ENCODE results near the gene ESR1.
"Not testable (repeated sequence)": the region's sequence is repeated elsewhere in the genome, so short reads cannot be mapped to it uniquely, and the experiment has no call there.

ESR1 gene

DNA sequence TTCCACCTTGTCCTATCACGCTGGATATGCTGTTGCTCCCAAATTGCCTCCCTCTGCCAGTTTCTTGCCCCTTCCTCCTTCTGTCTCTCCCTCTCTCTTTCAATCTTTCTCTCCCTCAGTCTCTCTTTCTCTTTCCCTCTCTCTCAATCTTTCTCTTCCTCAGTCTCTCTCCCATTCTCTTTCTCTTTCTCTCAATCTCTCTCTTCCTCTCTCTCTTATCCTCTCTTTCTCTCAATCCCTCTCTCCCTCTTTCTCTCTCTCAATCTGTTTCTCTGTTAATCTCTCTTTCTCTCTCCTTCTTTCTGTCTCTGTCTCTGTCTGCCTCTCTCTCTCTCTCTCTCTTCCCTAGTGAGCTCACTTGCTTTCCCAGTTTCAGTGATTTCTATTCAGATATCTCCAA lies 245.8 kb downstream of the ESR1 start:
- Mint-ChIP-seq H3K9me3 (no peaks in the 10 kb centered on the region), H3K27me3 (peaks cover 5% of the 10 kb centered on the region), H3K36me3 (no peaks in the 10 kb centered on the region), H3K27ac (no peak overlapping the region), H3K4me3 (no peak overlapping the region), H3K4me1 (no peaks in the 10 kb centered on the region)
- CTCF ChIA-PET = no interaction called here
- no peak for DNase-seq

DNA sequence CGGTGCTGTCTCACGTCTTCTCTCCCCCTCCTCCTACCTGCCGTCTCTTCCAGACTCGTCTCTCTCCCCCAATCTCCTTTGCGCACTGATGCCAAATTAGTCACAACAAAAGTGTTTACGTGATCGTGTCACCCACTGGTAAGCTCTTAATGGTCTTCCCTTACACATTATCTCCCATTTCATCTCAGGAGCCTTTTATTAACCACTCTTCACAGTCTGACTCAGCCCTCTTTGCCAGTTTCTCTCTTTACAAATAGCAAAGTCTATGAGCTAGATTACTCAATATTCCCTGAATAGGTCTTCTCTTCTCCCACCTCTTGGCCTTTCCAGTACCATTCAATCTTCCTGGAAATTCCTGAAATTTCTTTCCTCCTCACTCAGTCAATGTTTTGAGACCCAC lies 247.0 kb downstream of the ESR1 start:
- CTCF ChIA-PET = no interaction called here
- Mint-ChIP-seq H3K27ac (no peak overlapping the region), H3K9me3 (no peaks in the 10 kb centered on the region), H3K36me3 (no peaks in the 10 kb centered on the region), H3K27me3 (peaks cover 5% of the 10 kb centered on the region), H3K4me1 (no peaks in the 10 kb centered on the region), H3K4me3 (no peak overlapping the region)
- no peak for DNase-seq

DNA sequence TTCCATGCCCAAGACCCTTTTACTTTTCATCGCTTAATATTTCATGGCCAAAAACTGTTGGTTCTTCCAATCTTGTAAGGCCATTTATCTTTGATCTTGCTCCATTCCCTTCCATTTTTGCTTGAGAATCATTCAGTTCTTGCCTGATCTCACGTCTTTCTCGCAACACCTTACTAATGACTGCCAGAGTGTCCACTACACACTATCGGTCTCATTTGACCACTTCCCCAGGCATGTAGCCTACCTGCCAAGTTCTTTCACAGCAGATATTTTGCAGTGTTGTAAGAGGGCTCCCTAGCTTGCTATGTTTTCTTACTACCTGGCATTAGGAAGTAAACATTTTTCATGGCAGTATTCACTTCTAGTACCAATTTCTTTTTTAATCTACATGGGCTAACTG lies 248.0 kb downstream of the ESR1 start:
- Mint-ChIP-seq H3K4me1 (no peaks in the 10 kb centered on the region), H3K9me3 (no peaks in the 10 kb centered on the region), H3K27me3 (peaks cover 5% of the 10 kb centered on the region), H3K36me3 (no peaks in the 10 kb centered on the region), H3K27ac (no peak overlapping the region), H3K4me3 (no peak overlapping the region)
- no peak for DNase-seq
- CTCF ChIA-PET = no interaction called here

DNA sequence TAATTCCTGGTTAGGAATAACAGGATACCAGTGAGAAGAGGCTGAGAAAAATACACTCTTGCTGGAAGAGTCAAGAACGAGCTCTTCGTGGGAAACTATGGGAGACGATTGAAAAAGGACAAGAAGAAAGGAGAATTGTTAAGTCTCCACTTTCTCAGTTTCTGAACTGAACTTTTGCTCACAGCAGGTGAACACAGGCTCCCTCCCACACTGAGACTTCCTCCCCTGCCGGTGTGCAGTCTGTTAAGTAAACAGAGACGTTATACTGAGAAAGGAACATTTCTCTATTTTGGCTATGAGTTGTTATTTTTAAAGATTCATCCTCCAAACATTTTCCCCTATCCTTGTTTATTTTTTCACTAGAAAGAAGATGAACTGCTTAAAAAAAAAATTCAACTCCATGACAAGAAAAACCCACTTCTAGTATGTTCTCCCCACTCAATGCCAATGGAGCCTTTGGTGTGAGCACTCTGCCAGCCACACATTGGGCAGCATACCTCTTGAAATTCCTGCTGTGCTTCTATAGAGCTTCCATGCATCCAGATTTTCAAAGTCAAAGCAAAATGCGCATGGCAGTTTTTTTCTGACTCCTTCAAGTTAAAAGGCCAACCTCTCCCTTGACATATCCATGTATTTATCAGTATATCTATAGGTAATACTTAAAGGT lies 250.5 kb downstream of the ESR1 start:
- CTCF ChIA-PET = no interaction called here

DNA sequence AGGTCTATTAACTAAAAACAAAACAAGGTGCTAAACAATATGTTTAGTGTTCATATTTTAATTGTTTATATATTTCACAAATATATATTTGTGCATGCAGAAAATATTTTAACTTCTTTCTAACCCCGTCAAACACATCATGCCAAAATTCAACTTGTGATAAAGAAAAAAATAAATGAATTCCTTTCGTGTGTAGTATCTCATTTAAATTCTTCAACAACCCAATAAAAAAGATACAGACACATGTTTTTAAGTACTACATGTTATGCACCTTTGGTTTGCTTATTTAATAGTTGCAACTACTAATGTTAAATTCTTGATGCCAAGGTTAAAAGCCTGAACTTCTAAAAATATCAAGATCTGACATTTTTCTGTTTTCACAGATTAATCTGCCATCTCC lies 252.4 kb downstream of the ESR1 start:
- CTCF ChIA-PET = no interaction called here
- no peak overlapping the region for H3K27ac Mint-ChIP-seq
- H3K9me3 Mint-ChIP-seq = no peaks in the 10 kb centered on the region
- no peak for DNase-seq
- H3K4me1 Mint-ChIP-seq = no peaks in the 10 kb centered on the region
- no peak overlapping the region for H3K4me3 Mint-ChIP-seq
- no peaks in the 10 kb centered on the region for H3K27me3 Mint-ChIP-seq
- H3K36me3 Mint-ChIP-seq = no peaks in the 10 kb centered on the region

More for the DNA sequence above, 250.5 kb downstream of the ESR1 start:
- no peaks in the 10 kb centered on the region for H3K4me1 Mint-ChIP-seq
- H3K9me3 Mint-ChIP-seq = no peaks in the 10 kb centered on the region
- H3K4me3 Mint-ChIP-seq = no peak overlapping the region
- H3K36me3 Mint-ChIP-seq = no peaks in the 10 kb centered on the region
- DNase-seq = no peak
- no peak overlapping the region for H3K27ac Mint-ChIP-seq
- no peaks in the 10 kb centered on the region for H3K27me3 Mint-ChIP-seq

DNA sequence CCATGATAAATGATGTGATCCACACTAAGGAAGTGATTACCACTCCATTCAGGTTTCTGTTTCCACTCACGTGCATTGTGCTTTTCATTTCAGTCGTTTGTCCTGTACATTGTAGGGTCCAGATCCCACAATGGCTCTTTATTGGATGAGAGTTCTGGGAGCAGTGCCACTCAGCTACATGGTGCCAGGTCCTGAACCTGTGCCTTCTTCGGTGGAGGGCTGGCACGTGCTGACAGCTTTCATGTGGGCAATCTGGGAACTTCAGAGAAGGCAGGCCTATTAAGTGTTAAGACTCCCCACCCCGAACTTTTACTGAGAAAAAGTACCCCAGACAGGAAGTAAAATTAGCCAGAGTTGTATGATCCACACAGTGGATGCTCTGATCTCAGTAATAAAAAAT lies 255.0 kb downstream of the ESR1 start:
- CTCF ChIA-PET = no interaction called here
- Mint-ChIP-seq H3K4me1 (no peaks in the 10 kb centered on the region), H3K27ac (no peak overlapping the region), H3K4me3 (no peak overlapping the region), H3K9me3 (no peaks in the 10 kb centered on the region), H3K36me3 (no peaks in the 10 kb centered on the region), H3K27me3 (no peaks in the 10 kb centered on the region)
- DNase-seq = no peak

DNA sequence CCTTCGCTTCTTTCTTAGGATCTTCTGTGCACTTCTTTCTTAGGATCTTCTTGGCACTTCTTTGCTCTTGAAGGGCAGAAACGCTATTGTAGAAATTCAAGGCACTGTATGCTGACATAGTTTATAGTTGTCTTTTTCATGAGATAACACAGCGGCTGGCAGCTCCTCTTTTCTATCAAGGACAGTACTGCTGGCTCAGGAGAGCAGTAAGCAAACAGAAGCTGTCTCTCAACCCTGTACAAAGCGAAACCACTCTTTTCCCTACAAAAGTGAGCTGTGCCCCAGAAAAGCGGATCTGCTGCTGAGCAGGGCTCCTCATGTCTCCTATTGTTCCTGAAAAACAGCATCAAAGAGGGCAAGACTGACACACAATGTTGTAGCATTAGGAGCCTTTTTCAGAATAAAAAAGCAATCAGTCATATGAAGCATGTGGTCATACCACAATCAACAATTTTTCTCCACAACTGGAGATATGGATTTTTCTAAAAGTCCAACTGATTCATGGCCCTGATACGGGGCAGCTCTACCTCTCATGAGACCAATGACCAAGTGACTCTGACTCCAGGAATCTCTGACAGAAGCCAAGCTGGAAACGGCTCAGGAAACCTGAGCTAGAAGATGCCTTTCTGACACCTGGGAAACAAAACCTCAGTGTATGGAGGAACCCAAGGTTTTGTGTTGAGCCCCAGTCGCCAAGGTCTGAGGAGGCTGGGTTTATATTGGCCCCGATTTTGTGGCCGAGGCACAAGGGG lies 255.9 kb downstream of the ESR1 start:
- no peak for DNase-seq
- no peak overlapping the region for H3K27ac Mint-ChIP-seq
- H3K36me3 Mint-ChIP-seq = no peaks in the 10 kb centered on the region
- no peaks in the 10 kb centered on the region for H3K27me3 Mint-ChIP-seq
- H3K4me1 Mint-ChIP-seq = no peaks in the 10 kb centered on the region
- CTCF ChIA-PET = no interaction called here
- H3K4me3 Mint-ChIP-seq = no peak overlapping the region
- no peaks in the 10 kb centered on the region for H3K9me3 Mint-ChIP-seq

DNA sequence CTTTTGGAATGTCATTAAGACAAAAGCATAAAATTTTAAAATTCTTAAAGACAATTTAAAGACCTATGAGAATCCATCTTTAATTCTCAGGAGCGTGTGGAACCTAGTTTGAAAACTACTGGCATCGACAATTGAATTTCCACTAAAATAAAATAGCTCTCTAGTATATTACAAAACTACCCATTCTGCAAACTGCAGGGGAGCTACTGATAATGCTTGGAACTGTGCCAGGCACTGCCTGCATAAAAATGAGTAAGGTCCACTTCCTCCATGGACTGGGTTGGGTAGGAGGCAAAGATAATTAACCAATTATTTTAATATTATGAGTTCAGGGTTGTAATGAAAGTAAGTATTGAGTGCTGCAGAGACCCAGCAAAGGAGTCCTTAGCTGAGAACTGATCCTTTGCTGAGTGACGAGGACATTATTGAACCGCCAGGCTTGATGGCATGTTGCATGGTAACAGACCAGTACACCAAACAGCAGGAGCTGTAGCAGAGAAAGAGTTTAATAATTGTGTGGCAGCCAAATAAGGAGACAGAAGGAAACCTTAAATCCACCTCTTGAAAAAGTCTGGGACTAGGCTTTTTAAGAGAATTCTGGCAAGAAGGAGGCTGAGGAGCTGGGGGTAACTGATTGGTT lies 261.3 kb downstream of the ESR1 start:
- Mint-ChIP-seq H3K27ac (no peak overlapping the region), H3K27me3 (no peaks in the 10 kb centered on the region), H3K4me3 (no peak overlapping the region), H3K9me3 (no peaks in the 10 kb centered on the region), H3K4me1 (no peaks in the 10 kb centered on the region), H3K36me3 (no peaks in the 10 kb centered on the region)
- CTCF ChIA-PET = no interaction called here
- no peak for DNase-seq

DNA sequence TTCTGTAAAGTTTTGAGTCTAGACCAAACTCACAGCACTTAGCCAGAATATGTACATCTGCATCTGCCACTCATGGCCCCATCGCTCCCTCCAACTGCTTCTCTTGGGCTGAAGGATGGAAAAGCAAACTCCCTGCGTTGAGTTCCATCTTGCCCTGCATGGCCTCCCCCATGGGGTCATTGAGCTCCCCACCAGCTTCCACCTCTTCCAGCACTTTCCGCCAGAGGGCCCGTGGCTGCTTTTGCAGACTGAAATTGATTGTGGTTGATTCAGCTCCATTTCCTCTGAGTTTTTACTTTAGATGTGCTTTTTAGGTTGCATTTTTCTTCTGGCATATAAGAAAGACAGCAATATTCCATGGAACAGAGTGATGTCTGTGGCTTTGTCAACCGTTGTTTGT lies 263.1 kb downstream of the ESR1 start:
- Mint-ChIP-seq H3K27me3 (no peaks in the 10 kb centered on the region), H3K9me3 (peaks cover under 1% of the 10 kb centered on the region)
- CTCF ChIA-PET = no interaction called here

DNA sequence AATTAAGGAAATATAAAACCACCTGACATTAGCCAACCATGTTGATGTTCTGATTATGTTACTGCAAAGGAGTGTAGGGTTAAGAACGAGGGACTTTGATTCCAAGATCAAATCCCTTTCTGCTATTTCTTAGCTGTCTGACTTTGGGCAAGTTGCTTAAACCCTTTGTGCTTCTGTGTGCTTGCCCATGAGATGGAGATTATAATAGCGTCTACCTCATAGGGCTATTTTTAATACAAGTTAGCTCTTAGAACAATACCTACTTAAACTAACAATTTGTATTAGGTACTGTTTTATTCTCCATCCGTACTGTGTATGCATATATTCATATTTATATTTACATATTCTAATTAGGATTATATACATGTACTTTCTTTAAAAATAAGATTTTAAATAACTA lies 263.8 kb downstream of the ESR1 start:
- Mint-ChIP-seq H3K27me3 (no peaks in the 10 kb centered on the region), H3K4me3 (no peak overlapping the region), H3K9me3 (peaks cover 7% of the 10 kb centered on the region), H3K27ac (no peak overlapping the region), H3K36me3 (no peaks in the 10 kb centered on the region), H3K4me1 (no peaks in the 10 kb centered on the region)
- DNase-seq = no peak
- CTCF ChIA-PET = interaction anchor here (0.9 kb wide), 1 partner anchor 53 kb away, joined by 3 read pairs; no protein-coding TSS in a partner anchor

More for the DNA sequence above, 263.1 kb downstream of the ESR1 start:
- Mint-ChIP-seq H3K27ac (no peak overlapping the region), H3K4me3 (no peak overlapping the region), H3K4me1 (no peaks in the 10 kb centered on the region), H3K36me3 (no peaks in the 10 kb centered on the region)
- no peak for DNase-seq

DNA sequence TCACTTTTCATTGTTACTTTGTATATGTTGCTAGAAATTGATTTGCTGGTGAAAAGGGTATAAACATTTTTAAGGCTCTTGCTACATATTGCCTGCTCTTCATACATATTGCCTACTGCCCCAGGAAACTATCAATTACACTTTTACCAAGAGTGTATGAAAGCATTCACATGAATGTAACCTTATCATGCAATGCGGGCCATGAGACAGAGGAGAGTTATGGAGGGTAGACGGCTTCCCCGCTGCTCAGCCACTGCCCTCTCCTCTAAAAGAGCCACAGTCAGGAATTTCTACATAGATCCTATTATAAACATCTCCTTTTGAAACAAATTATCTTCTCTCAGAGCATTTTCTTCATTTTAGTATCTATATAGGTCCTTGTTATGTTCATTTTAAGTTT lies 264.4 kb downstream of the ESR1 start:
- no peak overlapping the region for H3K4me3 Mint-ChIP-seq
- H3K27me3 Mint-ChIP-seq = no peaks in the 10 kb centered on the region
- H3K36me3 Mint-ChIP-seq = no peaks in the 10 kb centered on the region
- CTCF ChIA-PET = interaction anchor here (0.9 kb wide), 1 partner anchor 53 kb away, joined by 3 read pairs; no protein-coding TSS in a partner anchor
- H3K27ac Mint-ChIP-seq = no peak overlapping the region
- H3K4me1 Mint-ChIP-seq = no peaks in the 10 kb centered on the region
- no peak for DNase-seq
- H3K9me3 Mint-ChIP-seq = peaks cover 12% of the 10 kb centered on the region

DNA sequence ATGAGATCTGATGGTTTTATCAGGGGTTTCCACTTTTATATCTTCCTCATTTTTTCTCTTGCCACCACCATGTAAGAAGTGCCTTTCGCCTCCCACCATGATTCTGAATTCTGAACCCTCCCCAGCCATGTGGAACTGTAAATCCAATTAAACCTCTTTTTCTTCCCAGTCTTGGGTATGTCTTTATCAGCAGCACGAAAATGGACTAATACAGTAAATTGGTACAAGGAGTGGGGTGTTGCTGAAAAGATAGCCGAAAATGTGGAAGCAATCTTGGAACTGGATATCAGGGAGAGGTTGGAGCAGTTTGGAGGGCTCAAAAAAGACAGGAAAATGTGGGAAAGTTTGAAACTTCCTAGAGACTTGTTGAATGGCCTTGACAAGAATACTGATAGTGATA lies 268.8 kb downstream of the ESR1 start:
- CTCF ChIA-PET, H3K27ac Mint-ChIP-seq: not testable (repeated sequence)
- H3K9me3 Mint-ChIP-seq = peaks cover 19% of the 10 kb centered on the region

DNA sequence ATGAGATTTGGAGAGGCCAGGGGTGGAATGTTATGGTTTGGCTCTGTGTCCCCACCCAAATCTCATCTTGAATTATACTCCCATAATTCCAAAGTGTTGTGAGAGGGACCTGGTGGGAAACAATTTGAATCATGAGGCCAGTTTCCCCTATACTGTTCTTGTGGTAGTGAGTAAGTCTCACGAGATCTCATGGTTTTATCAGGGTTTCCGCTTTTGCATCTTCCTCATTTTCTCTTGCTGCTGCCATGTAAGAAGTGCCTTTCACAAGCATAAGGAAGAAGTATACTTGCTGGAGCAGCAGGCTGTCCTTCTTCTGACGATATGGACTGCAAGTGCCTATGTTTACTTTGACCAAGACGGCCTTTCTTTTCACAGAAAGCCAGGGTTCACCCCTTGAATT lies 270.5 kb downstream of the ESR1 start:
- no peaks in the 10 kb centered on the region for H3K27me3 Mint-ChIP-seq
- no peak overlapping the region for H3K27ac Mint-ChIP-seq
- CTCF ChIA-PET = no interaction called here
- H3K4me3 Mint-ChIP-seq = no peak overlapping the region
- H3K36me3 Mint-ChIP-seq = no peaks in the 10 kb centered on the region
- no peak for DNase-seq
- peaks cover 20% of the 10 kb centered on the region for H3K9me3 Mint-ChIP-seq
- H3K4me1 Mint-ChIP-seq = no peaks in the 10 kb centered on the region

More for the DNA sequence above, 268.8 kb downstream of the ESR1 start:
- H3K27me3 Mint-ChIP-seq, H3K36me3 Mint-ChIP-seq, H3K4me1 Mint-ChIP-seq, H3K4me3 Mint-ChIP-seq, DNase-seq: not testable (repeated sequence)

DNA sequence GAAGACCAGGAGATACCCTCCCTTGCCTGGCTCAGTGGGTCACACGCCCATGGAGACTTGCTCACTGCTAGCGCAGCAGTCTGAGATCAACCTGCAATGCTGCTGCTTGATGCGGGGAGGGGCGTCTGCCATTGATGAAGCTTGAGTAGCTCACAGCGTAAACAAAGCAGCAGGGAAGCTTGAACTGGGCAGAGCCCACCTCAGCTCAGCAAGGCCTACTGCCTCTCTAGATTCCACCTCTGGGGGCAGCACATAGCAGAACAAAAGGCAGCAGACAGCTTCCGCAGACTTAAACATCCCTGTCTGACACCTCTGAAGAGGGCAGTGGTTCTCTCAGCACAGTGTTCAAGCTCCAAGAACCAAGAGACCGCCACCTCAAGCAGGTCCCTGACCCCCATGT lies 271.3 kb downstream of the ESR1 start:
- peaks cover 20% of the 10 kb centered on the region for H3K9me3 Mint-ChIP-seq
- no peaks in the 10 kb centered on the region for H3K4me1 Mint-ChIP-seq
- no peak overlapping the region for H3K27ac Mint-ChIP-seq

DNA sequence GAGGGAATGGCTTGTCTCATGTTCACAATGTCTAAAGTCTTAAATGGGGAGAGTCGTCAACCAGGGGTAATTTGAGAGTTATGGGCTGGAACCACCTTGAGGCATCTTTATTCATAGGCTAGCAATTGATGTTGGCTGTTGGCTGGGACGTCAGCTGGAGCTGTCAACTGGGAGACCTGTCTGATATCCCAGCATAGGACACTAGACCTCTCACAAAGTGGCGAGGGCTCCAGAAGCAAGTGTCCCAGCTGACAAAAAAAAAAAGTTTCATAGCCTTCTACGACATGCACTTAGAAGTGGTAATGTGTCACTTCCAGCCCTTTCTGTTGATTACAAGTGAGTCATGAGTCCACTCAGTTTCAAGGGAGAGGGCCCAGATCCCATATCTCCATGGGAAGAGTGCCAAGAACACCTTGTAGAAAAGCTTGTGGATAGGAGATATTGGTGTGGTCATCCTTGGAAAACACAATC lies 278.0 kb downstream of the ESR1 start:
- CTCF ChIA-PET = no interaction called here
- H3K27me3 Mint-ChIP-seq = peaks cover 2% of the 10 kb centered on the region

More for the DNA sequence above, 271.3 kb downstream of the ESR1 start:
- H3K36me3 Mint-ChIP-seq = no peaks in the 10 kb centered on the region
- CTCF ChIA-PET = no interaction called here
- no peak overlapping the region for H3K4me3 Mint-ChIP-seq
- no peaks in the 10 kb centered on the region for H3K27me3 Mint-ChIP-seq
- DNase-seq = no peak

More for the DNA sequence above, 278.0 kb downstream of the ESR1 start:
- Mint-ChIP-seq H3K4me3 (no peak overlapping the region), H3K27ac (no peak overlapping the region), H3K4me1 (no peaks in the 10 kb centered on the region), H3K36me3 (no peaks in the 10 kb centered on the region), H3K9me3 (peaks cover 5% of the 10 kb centered on the region)
- DNase-seq = no peak
